HK-2 (cell line): ENCODE results near the gene NKX6-2.
"Not testable (repeated sequence)": the region's sequence is repeated elsewhere in the genome, so short reads cannot be mapped to it uniquely, and the experiment has no call there.

Source experiments
- DNase-seq: peaks from one replicate; pipeline ENCODE4 v3.0.0-alpha.2; 2018; ENCODE audit not compliant: unreplicated experiment

The NKX6-2 gene

GRCh38 chr10:132785723-132786475 is at the start of gene NKX6-2:
Gene NKX6-2, minus strand, starts transcription at chr10:132786147. Its CDS starts 199 bp downstream, at chr10:132785948.
- DNase-seq, result no peak

- DNase-seq, result no peak
Observed at GRCh38 chr10:132834891-132835847, 49.2 kb upstream of the NKX6-2 start.

- DNase-seq, result no peak
Observed at GRCh38 chr10:132834311-132834761, 48.4 kb upstream of the NKX6-2 start.

- DNase-seq, result no peak
Observed at GRCh38 chr10:132833421-132834111, 47.6 kb upstream of the NKX6-2 start.

- DNase-seq, result no peak
Observed at GRCh38 chr10:132832186-132832969, 46.4 kb upstream of the NKX6-2 start.

- DNase-seq, result no peak
Observed at GRCh38 chr10:132829403-132829802, 43.5 kb upstream of the NKX6-2 start.

- DNase-seq, result no peak
Observed at GRCh38 chr10:132828681-132829080, 42.7 kb upstream of the NKX6-2 start.

- no peak for DNase-seq
Observed at GRCh38 chr10:132827861-132828539, 42.1 kb upstream of the NKX6-2 start.

- no peak for DNase-seq
Observed at GRCh38 chr10:132827423-132827789, 41.5 kb upstream of the NKX6-2 start.

- no peak for DNase-seq
Observed at GRCh38 chr10:132826524-132827422, 40.8 kb upstream of the NKX6-2 start.

GRCh38 chr10:132825783-132826523 is 40.0 kb upstream of the NKX6-2 start:
- not testable (repeated sequence) for DNase-seq

- no peak for DNase-seq
Observed at GRCh38 chr10:132820056-132820455, 34.1 kb upstream of the NKX6-2 start.

GRCh38 chr10:132817701-132818211 is 31.8 kb upstream of the NKX6-2 start:
- DNase-seq, result no peak

GRCh38 chr10:132816718-132817117 is 30.8 kb upstream of the NKX6-2 start:
- no peak for DNase-seq

- no peak for DNase-seq
Observed at GRCh38 chr10:132815168-132815857, 29.4 kb upstream of the NKX6-2 start.

GRCh38 chr10:132814469-132814856 is 28.5 kb upstream of the NKX6-2 start:
- no peak for DNase-seq

- DNase-seq, result no peak
Observed at GRCh38 chr10:132813560-132814468, 27.9 kb upstream of the NKX6-2 start.
